Stimulated activated CD4-positive, alpha-beta T cell treated with anti-CD3 and anti-CD28 coated beads, Interleukin-1b, Interleukin-23, amount 100 ng/mL, for 1 hour (primary cell): ENCODE measurements around the gene PTPRN2.

Experiments
- DNase-seq, 2 donors: peaks; one replicate each; pipeline ENCODE4 v3.0.0-alpha.2; 2020; ENCODE audit warnings: low read depth in 2 of 2

Gene PTPRN2

GRCh38 chr7:157543276-157543675 is 1044.3 kb downstream of the PTPRN2 start:
- DNase-seq, result no peak

- no peak for DNase-seq
Observed at GRCh38 chr7:157542068-157543021, 1045.3 kb downstream of the PTPRN2 start.

GRCh38 chr7:157541295-157542067 is 1046.1 kb downstream of the PTPRN2 start:
- no peak for DNase-seq

- no peak for DNase-seq
Observed at GRCh38 chr7:157540606-157541294, 1046.9 kb downstream of the PTPRN2 start.

- DNase-seq, result no peak
Observed at GRCh38 chr7:157540020-157540419, 1047.6 kb downstream of the PTPRN2 start.

GRCh38 chr7:157539521-157539920 is 1048.1 kb downstream of the PTPRN2 start:
- no peak for DNase-seq

GRCh38 chr7:157538735-157539134 is 1048.9 kb downstream of the PTPRN2 start:
- no peak for DNase-seq

GRCh38 chr7:157538321-157538720 is 1049.3 kb downstream of the PTPRN2 start:
- DNase-seq, result no peak

GRCh38 chr7:157537056-157537455 is 1050.6 kb downstream of the PTPRN2 start:
- no peak for DNase-seq

GRCh38 chr7:157532068-157532467 is 1055.6 kb downstream of the PTPRN2 start:
- DNase-seq, result no peak

GRCh38 chr7:157529768-157530560 is 1057.7 kb downstream of the PTPRN2 start:
- no peak for DNase-seq

- DNase-seq, result no peak
Observed at GRCh38 chr7:157528785-157529341, 1058.8 kb downstream of the PTPRN2 start.

- no peak for DNase-seq
Observed at GRCh38 chr7:157527686-157528085, 1059.9 kb downstream of the PTPRN2 start.

- no peak for DNase-seq
Observed at GRCh38 chr7:157526913-157527634, 1060.5 kb downstream of the PTPRN2 start.

GRCh38 chr7:157526005-157526912 is 1061.4 kb downstream of the PTPRN2 start:
- DNase-seq, result no peak

GRCh38 chr7:157525491-157525915 is 1062.1 kb downstream of the PTPRN2 start:
- DNase-seq, result no peak

- no peak for DNase-seq
Observed at GRCh38 chr7:157524731-157525130, 1062.9 kb downstream of the PTPRN2 start.

GRCh38 chr7:157523766-157524421 is 1063.7 kb downstream of the PTPRN2 start:
- DNase-seq, result no peak

- no peak for DNase-seq
Observed at GRCh38 chr7:157523371-157523765, 1064.3 kb downstream of the PTPRN2 start.
